Activated T-helper 1 cell treated with anti-CD3 and anti-CD28 coated beads, Interleukin-12 subunit alpha, Interleukin-12 subunit beta, Interleukin-2, Interleukin-4 antibody, amounts not matched to agents 30 ng/mL and 10 ng/mL and 1 ng/mL, durations not matched to agents 14 hours and 24 hours and 36 hours (primary cell): ENCODE measurements around the gene AP3D1. TPM values are rescaled to one million over a fixed set of nuclear protein-coding genes. Genes with fewer than 3 reads are reported as not detected.
A peak's percentile ranks its signal among the peaks of the same experiment; 100 is the strongest.
"Not testable (repeated sequence)": the region's sequence is repeated elsewhere in the genome, so short reads cannot be mapped to it uniquely, and the experiment has no call there.

Source experiments
- DNase-seq: peaks from one replicate; pipeline ENCODE4 v3.0.0; 2021; ENCODE audit warnings: low spot score
- H3K27ac Mint-ChIP-seq: one replicate; pipeline ENCODE4 v1.8.0; 2021; ENCODE audit warnings: mild to moderate bottlenecking, mixed read lengths
- H3K27me3 Mint-ChIP-seq: one replicate; pipeline ENCODE4 v1.8.0; 2022; ENCODE audit warnings: mild to moderate bottlenecking, moderate library complexity, mixed read lengths; ENCODE audit not compliant: insufficient read depth
- H3K36me3 Mint-ChIP-seq: one replicate; pipeline ENCODE4 v1.8.0; 2021; ENCODE audit warnings: low read depth, mixed read lengths
- H3K4me1 Mint-ChIP-seq: one replicate; pipeline ENCODE4 v1.8.0; 2021; ENCODE audit warnings: low read depth, mixed read lengths
- H3K4me3 Mint-ChIP-seq: one replicate; pipeline ENCODE4 v1.8.0; 2021; ENCODE audit warnings: mild to moderate bottlenecking, moderate library complexity, mixed read lengths
- H3K9me3 Mint-ChIP-seq: one replicate; pipeline ENCODE4 v1.8.0; 2021; ENCODE audit warnings: mixed read lengths
- intact Hi-C: fragments of 100-400 bp; cut with micrococcal nuclease; formaldehyde crosslinking; loops from one replicate; pipeline ENCODE4 v1.15.1; 2024
- total RNA-seq: library from RNA; stranded (reverse); gene quantifications from 2 replicates; pipeline ENCODE4 v1.2.3, GENCODE V29; 2022

AP3D1 gene
- 120 and 124 TPM in 2 replicates for total RNA-seq

GRCh38 chr19:2151339-2152229 is at the start of gene AP3D1:
AP3D1 (minus strand) TSS chr19:2151566; CDS start chr19:2151334, 232 bp downstream.
- peaks cover 1% of the 10 kb centered on the region for H3K27me3 Mint-ChIP-seq
- peak within 1 kb of the TSS; percentile 83 for H3K4me3 Mint-ChIP-seq
- H3K4me1 Mint-ChIP-seq: peaks cover 40% of the 10 kb centered on the region
- H3K27ac Mint-ChIP-seq: peak within 1 kb of the TSS; percentile 94
- H3K36me3 Mint-ChIP-seq: peaks cover 4% of the 10 kb centered on the region
- no peaks in the 10 kb centered on the region for H3K9me3 Mint-ChIP-seq
- DNase-seq: peak; percentile 100
- intact Hi-C loops: loop anchor here (1.0 to 10.0 kb wide), 13 partner anchors 12 to 633 kb away; partner anchors contain the start of genes ADAT3, BTBD2, DOT1L and IZUMO4

DNA sequence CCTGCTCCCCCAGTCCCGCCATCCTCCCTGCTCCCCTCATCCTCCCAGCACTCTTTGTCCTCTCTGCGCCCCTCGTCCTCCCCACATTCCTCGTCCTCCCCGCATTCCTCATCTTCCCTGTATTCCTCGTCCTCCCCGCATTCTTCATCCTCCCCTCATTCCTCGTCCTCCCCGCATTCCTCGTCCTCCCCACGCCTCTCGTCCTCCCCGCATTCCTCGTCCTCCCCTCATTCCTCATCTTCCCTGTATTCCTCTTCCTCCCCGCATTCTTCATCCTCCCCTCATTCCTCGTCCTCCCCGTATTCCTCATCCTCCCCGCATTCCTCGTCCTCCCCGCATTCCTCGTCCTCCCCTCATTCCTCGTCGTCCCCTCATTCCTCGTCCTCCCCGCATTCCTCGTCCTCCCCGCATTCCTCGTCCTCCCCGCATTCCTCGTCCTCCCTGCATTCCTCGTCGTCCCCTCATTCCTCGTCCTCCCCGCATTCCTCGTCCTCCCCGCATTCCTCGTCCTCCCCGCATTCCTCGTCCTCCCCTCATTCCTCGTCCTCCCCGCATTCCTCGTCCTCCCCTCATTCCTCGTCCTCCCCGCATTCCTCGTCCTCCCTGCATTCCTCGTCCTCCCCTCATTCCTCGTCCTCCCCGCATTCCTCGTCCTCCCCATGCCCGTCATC is 49.4 kb upstream of the AP3D1 start:
- H3K4me1 Mint-ChIP-seq, H3K36me3 Mint-ChIP-seq, H3K9me3 Mint-ChIP-seq: not testable (repeated sequence)

DNA sequence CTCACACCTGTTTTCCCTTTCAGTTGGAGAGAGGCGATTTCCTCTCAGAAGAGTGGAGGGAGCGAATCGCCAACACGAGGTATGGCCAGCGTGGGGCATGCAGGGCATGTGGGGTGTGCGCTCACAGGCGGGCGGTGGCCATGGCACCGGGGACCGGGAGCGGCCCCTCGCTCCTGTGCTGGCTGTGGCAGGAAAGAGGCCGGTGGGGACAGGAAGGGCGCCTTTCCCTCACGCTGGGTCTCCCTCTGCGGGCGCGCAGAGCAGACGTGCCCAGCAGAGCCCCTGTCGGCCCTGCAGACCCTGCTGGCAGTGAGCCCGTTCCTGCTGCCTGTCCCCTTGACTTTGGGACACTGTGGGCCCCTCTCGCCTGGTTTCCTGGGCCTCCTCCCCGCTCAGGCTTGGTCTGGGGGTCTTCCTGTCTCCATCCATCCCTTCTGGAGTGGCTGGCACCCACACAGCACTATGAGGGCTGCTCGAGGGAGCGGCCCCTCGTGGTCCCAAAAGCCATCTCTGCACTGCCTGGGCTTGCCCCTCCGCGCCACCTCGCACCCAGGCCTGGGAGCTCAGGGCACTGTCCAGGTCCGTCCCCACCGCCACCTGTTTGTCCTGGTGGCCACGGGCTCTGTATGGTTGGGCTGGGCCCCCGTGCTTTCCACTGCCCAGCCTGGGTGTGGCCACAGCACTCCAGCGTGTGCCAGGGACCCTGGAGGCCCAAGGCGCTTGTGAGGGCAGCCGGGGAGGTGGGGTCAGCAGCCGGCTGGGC is 48.7 kb upstream of the AP3D1 start:
- no peak overlapping the region for H3K4me3 Mint-ChIP-seq
- H3K27me3 Mint-ChIP-seq: no peaks in the 10 kb centered on the region
- no peaks in the 10 kb centered on the region for H3K4me1 Mint-ChIP-seq
- intact Hi-C loops: no loop called here
- peaks cover 9% of the 10 kb centered on the region for H3K36me3 Mint-ChIP-seq
- H3K27ac Mint-ChIP-seq: no peak overlapping the region
- no peak for DNase-seq
- H3K9me3 Mint-ChIP-seq: no peaks in the 10 kb centered on the region

More for the DNA sequence above, 49.4 kb upstream of the AP3D1 start:
- H3K27me3 Mint-ChIP-seq, H3K4me3 Mint-ChIP-seq, H3K27ac Mint-ChIP-seq, intact Hi-C loops, DNase-seq: not testable (repeated sequence)

DNA sequence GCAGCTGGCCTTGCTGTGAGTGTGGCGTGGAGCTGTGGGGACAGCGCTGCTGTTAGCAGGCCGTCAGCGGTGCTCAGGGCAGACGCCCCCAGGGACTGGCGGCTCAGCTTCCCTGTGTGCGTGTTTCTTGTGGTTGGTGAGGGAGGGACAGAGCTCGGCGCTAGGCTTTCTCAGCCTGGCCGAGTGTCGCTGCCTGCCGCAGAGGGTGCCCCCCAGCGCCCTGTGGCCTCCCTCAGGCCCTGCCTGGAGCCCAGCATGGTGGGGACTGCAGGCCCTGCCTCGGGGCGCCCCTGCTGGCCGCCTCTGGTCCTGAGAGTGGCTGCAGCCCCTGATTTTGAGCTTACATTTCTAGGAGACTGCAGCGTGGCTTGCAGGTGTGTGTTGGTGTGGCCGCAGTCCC is 47.8 kb upstream of the AP3D1 start:
- Mint-ChIP-seq H3K9me3 (no peaks in the 10 kb centered on the region), H3K4me1 (no peaks in the 10 kb centered on the region), H3K27me3 (no peaks in the 10 kb centered on the region), H3K36me3 (peaks cover 9% of the 10 kb centered on the region), H3K27ac (no peak overlapping the region), H3K4me3 (no peak overlapping the region)
- no peak for DNase-seq
- intact Hi-C loops: no loop called here

DNA sequence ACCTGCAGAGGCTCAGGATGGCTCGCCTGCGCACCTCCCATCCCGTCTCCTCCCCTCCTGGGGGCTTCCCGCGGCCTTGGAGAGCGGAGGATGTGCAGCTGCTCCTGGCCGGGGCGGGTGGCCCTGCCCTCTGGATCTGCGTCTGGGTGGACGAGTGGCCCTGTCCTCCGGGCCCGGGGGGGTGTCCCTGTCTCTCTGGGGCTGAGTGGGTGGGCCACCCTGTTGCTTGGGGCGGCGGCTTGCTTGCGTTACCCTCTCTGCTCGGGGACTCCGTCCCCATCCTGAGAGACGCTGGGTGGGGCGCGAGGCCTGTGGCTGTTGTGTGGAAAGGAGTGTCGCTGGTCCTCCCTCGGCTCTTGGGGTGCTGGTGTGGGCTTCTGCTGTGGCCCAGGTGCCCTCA is 47.0 kb upstream of the AP3D1 start:
- Mint-ChIP-seq H3K36me3 (peaks cover 8% of the 10 kb centered on the region), H3K4me1 (no peaks in the 10 kb centered on the region), H3K27ac (no peak overlapping the region), H3K4me3 (no peak overlapping the region), H3K9me3 (no peaks in the 10 kb centered on the region), H3K27me3 (no peaks in the 10 kb centered on the region)
- DNase-seq: no peak
- intact Hi-C loops: no loop called here

DNA sequence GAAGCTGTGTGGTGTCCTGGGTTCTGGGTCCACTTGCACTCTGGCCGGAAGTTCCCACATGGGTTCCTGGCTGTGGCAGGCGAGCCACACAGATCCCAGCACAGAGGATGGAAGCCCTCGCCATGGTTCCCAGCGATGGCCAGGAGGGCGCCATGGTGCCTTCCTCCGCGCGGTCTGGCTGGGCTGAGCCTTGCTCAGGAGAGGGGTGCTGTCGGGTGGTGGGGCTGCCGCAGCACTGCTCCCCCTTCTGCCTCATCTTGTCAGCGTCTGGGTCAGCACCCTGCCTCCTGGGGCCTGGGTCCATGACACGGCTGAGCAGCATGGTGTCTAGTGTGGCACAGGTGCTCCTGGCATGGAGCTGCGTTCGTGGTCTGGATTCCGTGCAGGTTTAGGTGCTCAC is 45.9 kb upstream of the AP3D1 start:
- Mint-ChIP-seq H3K9me3 (no peaks in the 10 kb centered on the region), H3K4me1 (no peaks in the 10 kb centered on the region), H3K27me3 (no peaks in the 10 kb centered on the region), H3K27ac (no peak overlapping the region), H3K4me3 (no peak overlapping the region), H3K36me3 (peaks cover 14% of the 10 kb centered on the region)
- no peak for DNase-seq
- intact Hi-C loops: no loop called here

GRCh38 chr19:2195914-2196313 is 44.5 kb upstream of the AP3D1 start:
- H3K27me3 Mint-ChIP-seq: no peaks in the 10 kb centered on the region
- H3K36me3 Mint-ChIP-seq: peaks cover 19% of the 10 kb centered on the region
- H3K4me3 Mint-ChIP-seq: no peak overlapping the region
- no peak overlapping the region for H3K27ac Mint-ChIP-seq
- no peaks in the 10 kb centered on the region for H3K9me3 Mint-ChIP-seq
- no peak for DNase-seq
- intact Hi-C loops: no loop called here
- H3K4me1 Mint-ChIP-seq: no peaks in the 10 kb centered on the region

GRCh38 chr19:2195361-2195760 is 44.0 kb upstream of the AP3D1 start:
- H3K9me3 Mint-ChIP-seq: no peaks in the 10 kb centered on the region
- H3K4me1 Mint-ChIP-seq: no peaks in the 10 kb centered on the region
- peaks cover 19% of the 10 kb centered on the region for H3K36me3 Mint-ChIP-seq
- no peak overlapping the region for H3K27ac Mint-ChIP-seq
- DNase-seq: no peak
- intact Hi-C loops: no loop called here
- no peak overlapping the region for H3K4me3 Mint-ChIP-seq
- no peaks in the 10 kb centered on the region for H3K27me3 Mint-ChIP-seq

DNA sequence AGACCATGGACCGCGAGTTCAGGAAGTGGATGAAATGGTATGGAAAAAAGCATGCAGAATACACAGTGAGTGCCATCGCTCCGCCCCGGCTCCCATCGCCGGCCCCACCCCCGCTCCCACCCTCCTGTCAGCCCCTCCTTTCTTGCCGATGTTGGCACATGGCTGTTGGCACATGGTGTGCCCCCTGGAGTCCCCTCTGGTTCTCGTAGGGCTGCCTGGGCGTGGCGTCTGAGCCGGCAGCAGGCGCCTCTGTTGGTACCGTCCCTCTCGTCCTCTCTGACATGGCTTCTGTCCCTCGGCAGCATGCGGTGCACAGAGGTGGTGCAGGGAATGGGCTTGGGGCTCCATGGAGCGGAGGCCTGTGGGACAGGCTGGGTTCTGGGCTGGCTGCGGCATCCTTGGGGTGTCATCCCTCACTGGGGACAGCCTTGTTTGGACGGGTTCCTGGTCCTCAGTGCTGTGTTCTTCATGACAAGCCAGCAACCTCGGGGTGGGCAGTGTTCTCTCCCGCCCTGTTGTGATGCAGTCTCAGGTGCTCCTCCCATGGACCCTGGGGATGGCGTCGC is 43.2 kb upstream of the AP3D1 start:
- no peaks in the 10 kb centered on the region for H3K9me3 Mint-ChIP-seq

GRCh38 chr19:2193807-2194206 is 42.4 kb upstream of the AP3D1 start:
- no peak overlapping the region for H3K4me3 Mint-ChIP-seq
- no peaks in the 10 kb centered on the region for H3K27me3 Mint-ChIP-seq
- peaks cover 18% of the 10 kb centered on the region for H3K36me3 Mint-ChIP-seq
- no peak overlapping the region for H3K27ac Mint-ChIP-seq
- H3K9me3 Mint-ChIP-seq: no peaks in the 10 kb centered on the region
- intact Hi-C loops: no loop called here
- DNase-seq: no peak
- H3K4me1 Mint-ChIP-seq: no peaks in the 10 kb centered on the region

More for the DNA sequence above, 43.2 kb upstream of the AP3D1 start:
- Mint-ChIP-seq H3K36me3 (peaks cover 19% of the 10 kb centered on the region), H3K4me1 (no peaks in the 10 kb centered on the region), H3K27ac (no peak overlapping the region), H3K4me3 (no peak overlapping the region), H3K27me3 (no peaks in the 10 kb centered on the region)
- no peak for DNase-seq
- intact Hi-C loops: no loop called here

- Mint-ChIP-seq H3K36me3 (peaks cover 20% of the 10 kb centered on the region), H3K27me3 (no peaks in the 10 kb centered on the region), H3K27ac (no peak overlapping the region), H3K9me3 (no peaks in the 10 kb centered on the region), H3K4me3 (no peak overlapping the region), H3K4me1 (no peaks in the 10 kb centered on the region)
- DNase-seq: no peak
- intact Hi-C loops: no loop called here
These were observed 41.5 kb upstream of the AP3D1 start for GRCh38 chr19:2192862-2193261.

GRCh38 chr19:2191456-2192310 is 40.3 kb upstream of the AP3D1 start:
- peaks cover 24% of the 10 kb centered on the region for H3K36me3 Mint-ChIP-seq
- H3K4me3 Mint-ChIP-seq: no peak overlapping the region
- no peaks in the 10 kb centered on the region for H3K4me1 Mint-ChIP-seq
- no peak for DNase-seq
- H3K27me3 Mint-ChIP-seq: no peaks in the 10 kb centered on the region
- H3K9me3 Mint-ChIP-seq: no peaks in the 10 kb centered on the region
- H3K27ac Mint-ChIP-seq: peak overlapping the region; percentile 29
- intact Hi-C loops: no loop called here
